ENCODE results near the gene DTX3.
"Not testable (repeated sequence)": the region's sequence is repeated elsewhere in the genome, so short reads cannot be mapped to it uniquely, and the experiment has no call there.

The DTX3 gene

DNA sequence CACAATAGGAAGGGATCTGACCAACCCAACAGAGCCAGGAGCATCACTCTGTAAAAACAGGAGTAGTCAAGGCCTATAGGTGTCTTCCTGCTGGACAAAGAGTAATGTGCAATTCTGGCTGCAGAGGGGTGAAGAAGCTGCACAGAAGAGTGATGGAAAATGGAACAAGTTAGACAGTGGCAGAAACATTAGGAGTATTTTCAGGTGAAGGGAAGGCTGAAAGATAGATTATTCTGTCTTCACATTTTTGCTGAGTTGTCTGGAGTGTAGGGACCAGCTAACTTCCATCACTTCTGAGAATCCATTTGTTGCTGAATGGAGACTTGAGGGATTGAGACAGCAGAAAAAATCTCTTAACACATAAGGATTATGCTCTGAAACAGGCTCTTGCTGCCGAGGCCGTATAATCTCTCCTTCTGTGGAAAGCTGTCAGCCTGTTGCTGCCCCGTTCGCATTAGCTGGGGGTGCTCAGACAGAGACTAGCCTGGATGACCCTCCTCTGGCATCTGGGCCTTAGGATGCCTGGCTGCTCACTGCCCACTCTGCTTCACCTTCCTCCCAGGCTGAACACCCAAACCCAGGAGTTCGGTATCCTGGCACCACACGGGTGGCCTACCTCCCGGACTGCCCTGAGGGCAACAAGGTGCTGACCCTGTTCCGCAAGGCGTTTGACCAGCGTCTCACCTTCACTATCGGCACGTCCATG lies 3.5 kb downstream of the DTX3 start:
- no peak for DNase-seq (ENCODE audit: low spot score)

DNA sequence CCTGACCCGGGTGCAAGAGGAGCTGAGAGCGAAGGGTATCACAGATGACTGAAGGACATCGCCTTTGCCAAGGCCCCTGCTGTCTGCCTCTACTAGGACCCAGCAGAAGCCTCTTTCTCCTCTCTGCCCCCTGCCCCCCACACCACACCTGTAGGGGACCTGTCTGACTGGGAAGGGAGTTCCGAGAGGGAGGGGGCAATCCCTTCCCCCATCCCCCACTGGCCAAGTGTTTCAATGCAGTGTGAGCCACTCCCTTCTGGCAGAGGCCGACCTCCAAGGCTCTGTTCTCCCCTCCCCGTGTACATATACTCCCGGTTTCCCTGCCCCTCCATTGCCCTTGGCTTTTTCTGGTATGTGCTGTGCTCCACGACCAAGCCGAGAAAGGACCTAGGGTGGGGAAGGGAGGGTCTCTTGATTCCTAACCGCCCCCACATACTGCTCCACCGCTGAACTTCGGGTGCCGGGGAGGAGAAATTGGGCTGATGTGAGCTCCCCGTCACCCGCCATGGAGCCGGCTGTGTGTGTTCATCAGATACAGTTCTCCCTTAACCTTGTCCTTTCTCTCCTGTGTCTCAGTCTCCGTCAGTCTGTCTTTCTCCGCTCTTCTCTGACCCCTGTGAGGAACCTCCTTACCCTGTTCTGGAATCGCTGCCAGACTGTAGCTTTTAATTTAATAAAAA lies 4.6 kb downstream of the DTX3 start:
- DNase-seq (ENCODE audit: low spot score) = no peak

DNA sequence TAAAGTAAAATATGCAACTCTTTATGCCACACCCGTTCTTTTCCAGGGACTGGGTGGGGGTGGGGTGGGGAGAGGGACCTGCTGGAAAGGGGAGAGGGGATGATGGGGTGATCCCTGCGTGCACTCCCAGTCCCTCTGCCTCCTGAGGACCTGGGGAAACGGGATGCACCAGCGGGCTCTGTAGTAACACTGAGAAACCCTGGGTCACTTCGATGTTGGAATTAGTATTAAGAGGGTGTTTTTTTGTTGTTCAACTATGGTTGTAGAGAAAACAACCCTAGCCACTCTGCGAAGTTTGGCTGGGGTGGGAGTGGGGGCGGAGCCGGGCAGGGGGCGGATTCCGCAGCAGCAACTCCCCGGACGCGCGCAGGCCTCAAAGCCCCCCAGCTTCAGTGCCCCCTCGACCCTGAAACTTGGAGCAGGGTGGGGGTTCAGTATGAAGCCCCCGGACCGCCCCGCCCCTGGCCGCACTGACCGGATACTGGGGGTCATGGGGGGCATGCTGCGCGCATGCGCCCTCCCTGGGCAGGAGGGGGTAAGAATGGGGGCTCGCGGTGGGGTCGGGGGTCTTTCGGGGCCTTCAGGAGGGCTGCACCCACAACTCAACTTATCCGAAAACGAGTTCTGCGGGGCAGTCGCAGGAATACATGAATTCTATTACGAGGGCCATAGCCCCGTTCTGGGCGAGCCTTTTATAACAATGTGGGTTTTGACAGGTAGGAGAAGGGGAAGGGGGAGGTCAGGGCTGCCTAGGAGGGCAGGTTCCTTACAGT lies 5.3 kb downstream of the DTX3 start:
- no peak for DNase-seq (ENCODE audit: low spot score)

DNA sequence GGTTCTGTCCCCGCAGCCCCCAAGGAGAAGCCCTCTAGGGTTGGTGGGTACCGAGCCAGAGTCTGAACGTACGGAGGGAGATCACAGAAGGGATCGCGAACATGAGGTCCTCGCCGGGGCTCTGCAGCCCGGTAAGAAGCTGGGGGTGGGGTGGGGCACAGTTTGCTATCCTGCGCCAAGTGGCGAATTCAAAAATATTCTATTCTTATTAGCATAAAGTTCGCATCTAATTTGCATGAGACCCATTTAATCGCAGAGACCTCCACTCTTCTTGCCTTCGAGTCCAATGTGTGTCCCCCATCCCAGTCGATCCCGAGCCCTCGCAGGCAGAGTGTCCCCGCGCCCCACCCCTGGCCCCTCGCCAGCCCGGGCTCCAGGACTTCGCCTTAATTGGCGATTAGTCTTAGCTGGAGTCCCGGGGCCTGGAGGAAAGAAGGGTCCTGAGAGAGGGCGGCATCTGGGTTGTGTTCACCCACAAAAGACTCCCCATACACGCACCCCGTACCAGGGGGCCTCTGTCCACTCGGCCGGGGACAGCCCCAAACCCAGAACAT lies 6.0 kb downstream of the DTX3 start:
- no peak for DNase-seq (ENCODE audit: low spot score)

DNA sequence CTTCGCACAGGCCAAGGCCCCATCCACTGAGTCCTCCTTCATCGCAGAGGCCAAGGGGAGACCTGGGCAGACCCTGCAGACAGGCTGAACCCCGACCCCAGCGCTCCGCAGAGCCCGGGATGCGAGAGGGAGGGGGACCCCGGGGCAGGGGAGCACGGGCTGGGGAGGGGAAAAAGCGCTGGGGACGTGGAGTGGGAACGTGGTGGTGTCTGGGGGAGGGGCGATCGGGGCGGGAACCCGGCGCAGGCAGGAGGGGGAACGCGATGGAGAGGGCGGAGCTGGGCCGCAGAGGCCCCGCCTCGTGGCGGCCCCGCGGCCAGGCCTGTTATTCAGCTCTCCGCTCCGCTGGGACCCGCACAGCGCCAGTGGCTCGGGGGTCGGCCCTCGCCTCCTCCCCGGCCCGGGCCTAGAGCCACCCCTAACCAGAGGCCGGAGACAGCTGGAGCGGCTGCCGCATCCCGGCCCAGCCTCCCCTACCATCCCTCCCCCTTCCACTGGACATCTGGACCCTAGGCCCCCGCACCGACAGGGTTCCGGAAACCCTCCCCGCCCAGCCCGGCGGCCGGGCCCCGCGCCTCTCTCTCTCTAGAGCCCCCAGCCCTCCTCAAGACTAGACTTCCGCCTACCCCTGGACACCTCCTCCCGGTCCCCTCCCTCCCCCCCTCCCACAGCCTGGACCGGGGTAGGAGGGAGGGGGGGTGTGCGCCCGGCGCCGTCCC lies 6.6 kb downstream of the DTX3 start, which contains the start of gene ARHGEF25:
Gene ARHGEF25 (plus strand): TSS at position 328 of the 719 bp plus-strand sequence. CDS start 460 bp downstream, outside the sequence.
- peak; percentile 40 for DNase-seq (ENCODE audit: low spot score)

DNA sequence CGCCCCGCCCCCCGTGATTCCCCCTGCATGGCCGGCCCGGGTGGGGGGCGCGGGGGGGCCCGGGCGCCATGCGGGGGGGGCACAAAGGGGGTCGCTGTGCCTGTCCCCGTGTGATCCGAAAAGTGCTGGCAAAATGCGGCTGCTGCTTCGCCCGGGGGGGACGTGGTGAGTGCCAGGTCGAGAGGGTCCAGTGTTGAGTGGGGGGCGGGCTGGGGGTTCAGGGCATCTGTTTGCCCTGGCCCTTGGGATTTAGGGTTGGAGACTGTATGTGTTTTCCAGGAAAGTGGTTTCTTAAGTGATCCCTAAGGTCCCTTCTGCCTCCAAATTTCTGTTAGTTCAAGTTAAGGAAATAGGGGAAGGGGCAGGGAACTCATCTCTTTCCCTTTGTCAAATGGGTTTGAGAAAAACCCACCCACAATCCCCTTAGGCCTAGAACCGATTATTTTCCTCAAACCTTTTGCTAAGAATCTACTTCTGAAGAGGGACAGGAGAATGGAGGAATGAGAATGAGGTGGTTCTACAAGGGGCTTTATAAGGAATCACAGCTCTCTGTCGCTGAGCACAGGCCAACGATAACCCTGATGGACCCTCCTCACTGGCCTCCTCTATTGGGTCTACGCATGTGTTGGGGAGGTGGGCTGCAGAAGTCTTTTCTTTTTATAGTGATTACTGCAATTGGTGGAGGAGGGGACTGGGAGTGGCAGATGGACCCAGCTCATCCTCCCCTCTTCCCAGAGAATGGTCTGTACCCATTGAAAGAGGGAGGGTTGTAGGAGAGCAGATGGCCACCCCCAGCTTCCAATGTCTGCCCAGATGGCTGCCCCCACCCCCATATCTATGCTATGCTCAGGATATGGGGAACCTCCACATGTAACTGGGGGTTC lies 7.4 kb downstream of the DTX3 start:
- DNase-seq (ENCODE audit: low spot score) = no peak

DNA sequence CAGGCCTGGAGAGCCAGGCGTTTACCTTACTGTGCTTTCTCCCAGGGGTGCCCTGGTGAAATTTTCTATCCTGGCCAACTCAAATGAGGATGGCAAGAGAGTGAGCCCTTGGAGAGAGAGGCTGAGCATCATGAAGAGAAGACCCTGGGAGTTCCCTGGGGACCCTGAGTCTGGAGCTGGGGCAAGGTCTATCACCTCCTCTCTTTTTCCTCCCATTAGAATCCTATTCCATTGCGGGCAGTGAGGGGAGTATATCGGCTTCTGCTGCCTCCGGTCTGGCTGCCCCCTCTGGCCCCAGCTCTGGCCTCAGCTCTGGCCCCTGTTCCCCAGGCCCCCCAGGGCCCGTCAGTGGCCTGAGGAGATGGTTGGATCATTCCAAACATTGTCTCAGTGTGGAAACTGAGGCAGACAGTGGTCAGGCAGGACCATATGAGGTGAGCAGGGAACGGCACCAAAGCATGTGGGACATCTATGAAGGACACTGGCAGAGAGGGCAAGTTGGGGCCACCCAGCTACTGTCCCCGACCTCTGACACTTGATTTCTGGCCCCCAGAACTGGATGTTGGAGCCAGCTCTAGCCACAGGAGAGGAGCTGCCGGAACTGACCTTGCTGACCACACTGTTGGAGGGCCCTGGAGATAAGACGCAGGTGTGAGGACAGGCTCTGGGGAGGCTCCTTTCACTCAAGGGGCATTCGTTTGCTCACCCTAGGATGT lies 8.2 kb downstream of the DTX3 start:
- no peak for DNase-seq (ENCODE audit: low spot score)

DNA sequence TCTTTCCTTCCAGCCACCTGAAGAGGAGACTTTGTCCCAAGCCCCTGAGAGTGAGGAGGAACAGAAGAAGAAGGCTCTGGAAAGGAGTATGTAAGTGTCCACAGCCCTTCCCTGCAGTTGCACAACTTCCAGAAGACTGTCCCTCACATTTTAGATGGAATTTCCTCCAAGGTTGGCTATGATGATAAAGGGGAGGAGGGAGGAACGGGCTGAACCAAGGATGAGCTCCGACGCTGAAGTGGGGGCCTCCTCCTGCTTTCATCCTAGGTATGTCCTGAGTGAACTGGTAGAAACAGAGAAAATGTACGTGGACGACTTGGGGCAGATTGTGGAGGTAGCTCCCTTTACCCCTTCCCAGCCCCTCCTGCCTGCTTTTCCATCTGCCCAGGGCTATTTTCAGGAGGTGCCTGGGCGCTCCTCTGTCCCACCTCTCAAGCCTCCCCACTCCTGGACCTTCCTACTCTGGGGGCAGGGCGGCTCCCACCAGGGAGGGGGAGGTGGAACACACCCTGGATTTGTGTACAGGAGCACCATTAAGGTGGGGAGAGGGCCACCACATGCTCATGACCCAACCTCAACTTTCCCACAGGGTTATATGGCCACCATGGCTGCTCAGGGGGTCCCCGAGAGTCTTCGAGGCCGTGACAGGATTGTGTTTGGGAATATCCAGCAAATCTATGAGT lies 8.9 kb downstream of the DTX3 start:
- DNase-seq (ENCODE audit: low spot score) = no peak

DNA sequence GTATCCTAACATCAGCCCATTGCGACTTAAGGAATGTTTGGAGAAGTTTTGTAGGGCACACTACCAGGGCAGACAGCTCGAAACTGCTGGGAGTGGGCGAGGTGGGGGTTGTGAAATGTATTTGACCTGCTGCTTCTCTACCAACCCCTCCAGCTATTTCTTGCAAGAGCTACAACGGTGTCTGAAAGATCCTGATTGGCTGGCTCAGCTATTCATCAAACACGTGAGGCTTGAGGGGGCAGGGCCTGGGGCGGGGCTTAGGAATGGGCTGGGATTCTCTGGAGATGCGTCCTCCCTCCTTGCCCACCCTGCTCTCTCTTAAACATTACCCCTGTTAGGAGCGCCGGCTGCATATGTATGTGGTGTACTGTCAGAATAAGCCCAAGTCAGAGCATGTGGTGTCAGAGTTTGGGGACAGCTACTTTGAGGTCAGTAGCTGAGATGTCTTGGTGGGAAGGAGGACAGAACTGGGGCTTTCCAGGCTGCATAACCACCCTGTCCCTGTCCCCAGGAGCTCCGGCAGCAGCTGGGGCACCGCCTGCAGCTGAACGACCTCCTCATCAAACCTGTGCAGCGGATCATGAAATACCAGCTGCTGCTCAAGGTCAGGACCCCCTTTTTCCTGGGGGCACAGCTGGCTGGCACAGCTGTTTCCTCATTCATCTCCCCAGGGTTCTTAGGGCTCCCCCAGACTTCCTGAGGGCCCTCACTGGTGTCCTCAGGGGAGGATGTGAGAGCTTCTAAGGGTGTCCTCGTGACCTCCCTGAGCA lies 9.7 kb downstream of the DTX3 start:
- no peak for DNase-seq (ENCODE audit: low spot score)

DNA sequence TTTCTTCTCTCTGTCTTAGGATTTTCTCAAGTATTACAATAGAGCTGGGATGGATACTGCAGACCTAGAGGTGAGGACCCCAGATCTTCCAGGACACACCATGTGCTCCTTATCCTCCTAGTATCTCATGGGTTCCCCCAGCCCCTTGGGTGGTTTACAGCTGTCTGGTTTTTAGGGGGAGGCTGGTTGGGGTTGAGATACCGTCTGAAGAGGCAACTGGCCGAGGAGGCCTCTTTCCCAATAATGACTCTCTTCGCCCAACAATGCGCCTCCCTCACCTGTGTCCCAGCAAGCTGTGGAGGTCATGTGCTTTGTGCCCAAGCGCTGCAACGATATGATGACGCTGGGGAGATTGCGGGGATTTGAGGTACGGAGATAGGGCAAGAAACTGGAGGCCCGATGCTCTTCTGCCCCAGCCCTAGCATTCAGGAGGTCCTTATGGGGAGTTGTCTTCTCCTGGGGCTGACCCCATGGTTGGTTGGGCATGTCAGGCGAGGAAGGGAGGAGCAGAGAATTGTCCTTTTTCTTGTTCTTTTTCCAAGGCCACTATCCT lies 10.4 kb downstream of the DTX3 start:
- DNase-seq (ENCODE audit: low spot score) = no peak

DNA sequence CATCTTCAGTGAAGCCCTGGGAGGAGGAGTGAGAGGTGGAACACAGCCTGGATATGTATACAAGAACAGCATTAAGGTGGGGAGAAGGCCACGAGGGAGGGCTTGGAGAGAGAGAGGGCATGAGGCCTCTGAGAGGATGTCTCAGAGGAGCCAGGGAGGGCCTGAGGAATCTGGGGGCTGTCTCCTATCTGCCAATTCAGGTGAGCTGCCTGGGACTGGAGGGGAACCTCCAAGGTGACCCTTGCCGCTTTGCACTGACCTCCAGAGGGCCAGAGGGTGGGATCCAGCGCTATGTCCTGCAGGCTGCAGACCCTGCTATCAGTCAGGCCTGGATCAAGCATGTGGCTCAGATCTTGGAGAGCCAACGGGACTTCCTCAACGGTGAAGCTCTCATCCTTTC lies 11.0 kb downstream of the DTX3 start:
- no peak for DNase-seq (ENCODE audit: low spot score)

DNA sequence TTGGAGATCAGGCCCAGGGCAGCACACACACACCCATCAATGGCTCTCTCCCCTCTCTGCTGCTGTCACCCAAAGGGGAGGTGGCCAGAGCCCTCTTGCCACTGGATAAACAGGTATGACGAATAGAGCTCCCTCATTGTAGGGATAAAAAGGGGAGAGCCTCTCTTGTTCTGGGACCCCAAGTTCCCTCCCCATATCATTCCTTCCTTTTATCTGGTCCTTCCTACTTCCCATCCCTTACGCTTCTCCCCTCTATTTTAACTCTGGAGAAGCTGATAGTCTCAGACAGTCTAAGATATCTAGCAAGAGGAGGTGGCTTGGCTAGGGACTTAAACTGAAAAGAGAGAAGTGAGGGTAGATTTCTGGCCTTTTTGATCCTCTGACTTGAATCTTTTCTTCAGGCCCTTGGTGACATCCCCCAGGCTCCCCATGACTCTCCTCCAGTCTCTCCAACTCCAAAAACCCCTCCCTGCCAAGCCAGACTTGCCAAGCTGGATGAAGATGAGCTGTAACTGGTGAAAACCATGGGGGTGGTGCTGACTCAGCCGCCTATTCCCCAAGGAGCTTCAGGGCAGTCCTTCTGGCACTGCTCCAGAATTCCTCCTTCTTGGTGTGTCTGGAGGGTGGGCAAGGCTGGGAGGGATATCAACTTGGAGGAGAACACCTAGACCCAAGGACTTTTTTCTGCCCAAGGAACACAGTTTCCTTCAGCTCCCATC lies 11.9 kb downstream of the DTX3 start:
- no peak for DNase-seq (ENCODE audit: low spot score)

DNA sequence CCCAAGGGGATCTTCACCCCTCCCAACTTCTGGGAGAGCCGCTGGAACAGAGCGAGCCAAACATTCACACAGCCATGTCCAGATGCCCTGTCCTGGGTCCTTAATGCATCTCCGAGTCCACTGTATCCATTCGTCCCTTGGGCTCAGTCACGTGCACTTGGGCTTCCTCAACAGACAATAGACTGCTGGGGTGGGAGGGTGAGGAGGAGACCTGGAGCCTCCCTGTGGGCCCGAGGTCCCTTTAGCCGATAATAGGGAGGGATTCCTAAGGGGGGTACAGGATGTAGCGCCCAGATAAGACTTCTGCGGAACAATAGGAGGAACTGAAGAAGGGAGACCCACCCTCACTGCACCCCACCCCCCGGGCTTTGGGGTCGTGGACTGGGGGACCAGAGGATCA lies 13.3 kb downstream of the DTX3 start:
- DNase-seq (ENCODE audit: low spot score) = no peak

DNA sequence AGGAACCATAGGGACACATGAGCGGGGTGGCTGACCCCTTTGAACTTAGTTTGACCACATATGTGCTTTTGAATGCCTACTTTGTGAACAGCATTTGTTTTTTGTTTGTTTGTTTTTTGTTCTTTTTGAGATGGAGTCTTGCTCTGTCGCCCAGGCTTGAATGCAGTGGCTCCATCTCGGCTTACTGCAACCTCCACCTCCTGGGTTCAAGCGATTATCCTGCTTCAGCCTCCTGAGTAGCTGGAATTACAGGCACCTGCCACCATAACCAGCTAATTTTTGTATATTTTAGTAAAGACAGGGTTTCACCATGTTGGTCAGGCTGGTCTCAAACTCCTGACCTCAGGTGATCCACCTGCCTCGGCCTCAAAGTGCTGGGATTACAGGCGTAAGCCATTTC lies 13.8 kb downstream of the DTX3 start:
- DNase-seq (ENCODE audit: low spot score) = not testable (repeated sequence)

DNA sequence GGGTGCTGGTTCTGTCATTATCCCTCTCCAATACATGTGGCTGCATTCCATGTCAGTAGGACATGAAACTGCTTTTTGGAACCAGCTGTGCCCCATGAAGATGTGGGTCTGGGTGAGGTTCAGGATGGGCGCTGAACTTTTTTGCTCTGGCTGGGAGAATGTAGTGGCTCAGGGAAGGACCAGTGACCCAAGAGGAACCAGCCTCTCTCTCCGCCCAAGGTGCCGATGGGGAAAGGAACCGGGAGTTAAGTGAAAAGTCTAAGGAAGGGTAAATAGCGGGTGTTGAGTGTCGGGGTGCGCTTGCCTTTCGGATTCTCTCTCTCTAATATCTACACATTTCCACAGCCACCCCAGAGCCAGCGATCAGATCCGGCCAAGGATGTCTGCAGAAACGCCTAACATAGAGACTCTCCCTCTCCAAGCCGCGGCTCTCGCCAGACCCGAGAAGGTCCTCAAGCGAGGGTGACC lies 14.4 kb downstream of the DTX3 start:
- no peak for DNase-seq (ENCODE audit: low spot score)

DNA sequence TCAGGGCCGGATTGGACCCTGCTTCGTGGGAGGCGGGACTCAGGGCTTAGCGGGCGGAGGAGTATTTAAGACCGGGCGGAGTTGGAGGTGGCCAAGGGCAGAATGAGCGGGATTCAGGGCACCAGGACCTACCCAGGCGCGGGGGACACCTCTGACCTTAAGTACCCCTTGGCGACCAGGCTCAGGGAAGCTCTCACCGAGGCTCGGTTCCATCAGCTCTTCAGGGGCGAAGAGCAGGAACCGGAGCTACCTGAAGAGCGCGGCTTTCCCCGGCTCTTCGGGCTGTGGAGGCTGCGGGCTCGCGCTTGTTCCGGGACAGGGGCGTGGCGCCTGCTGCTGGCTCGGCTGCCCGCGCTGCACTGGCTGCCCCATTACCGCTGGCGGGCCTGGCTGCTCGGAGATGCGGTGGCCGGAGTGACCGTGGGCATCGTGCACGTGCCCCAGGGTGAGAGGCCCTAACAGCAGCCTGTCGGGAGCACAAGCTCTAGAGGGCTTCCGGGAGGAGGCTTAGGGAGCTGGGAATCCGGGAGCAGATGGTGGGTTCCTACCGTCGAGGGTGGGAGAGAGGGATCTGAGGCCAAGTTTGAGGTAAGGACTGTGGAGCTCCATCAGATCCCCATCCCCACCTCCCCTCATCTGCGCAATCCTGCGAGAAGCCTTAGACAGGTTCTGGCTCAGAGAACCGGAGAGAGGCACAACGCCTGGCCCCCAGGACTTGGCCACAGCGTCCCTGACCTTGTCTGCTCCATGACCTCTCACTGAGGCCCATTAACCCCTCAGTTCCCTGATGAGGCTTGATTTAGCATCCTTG lies 15.0 kb downstream of the DTX3 start:
- no peak for DNase-seq (ENCODE audit: low spot score)
